GM12878 (cell line): Measurements from ENCODE around the gene SERTAD2. TPM values are rescaled to one million over a fixed set of nuclear protein-coding genes. Genes with fewer than 3 reads are reported as not detected.

Experiments
- ATAC-seq: fragments of 200-7000 bp; cut with Tn5 transposase; 3 replicates; pipeline ENCODE4 v1.9.1; 2020; ENCODE audit warnings: mild to moderate bottlenecking, moderate library complexity
- BruUV-seq: library from RNA; stranded (reverse); fragments of 400-500 nt; replicated peaks from 2 replicates; lab custom pipeline; 2021; lab: Mats Ljungman, UMichigan
- CTCF ChIA-PET: fragments of 300-600 bp; sonication (Branson Sonifier 250); formaldehyde crosslinking; extraction: SDS; loops from one replicate; lab custom pipeline; 2021; ENCODE audit warnings: inconsistent platforms; lab: Yijun Ruan, JAX
- POLR2A ChIA-PET: fragments of 350-600 bp; formaldehyde crosslinking; extraction: SDS; loops from one replicate; lab custom pipeline; 2021; ENCODE audit warnings: inconsistent platforms; lab: Charles Lee
- RAD21 ChIA-PET: fragments of 300-600 bp; sonication (Branson Sonifier 250); formaldehyde crosslinking; loops from one replicate; lab custom pipeline; 2023; ENCODE audit warnings: antibody characterized with exemption; ENCODE audit not compliant: unreplicated experiment; lab: Charles Lee
- SMC1A ChIA-PET: fragments of 300-600 bp; sonication (Branson Sonifier 250); formaldehyde crosslinking; loops from one replicate; lab custom pipeline; 2023; ENCODE audit not compliant: unreplicated experiment, uncharacterized antibody; lab: Charles Lee
- DNase-seq: peaks from one replicate; pipeline ENCODE4 v3.0.0-alpha.2; 2011; ENCODE audit warnings: low read depth, low spot score
- FAIRE-seq: peaks from 3 replicates; lab custom pipeline; 2011; peaks lifted over from hg19 to GRCh38; lab: Jason Lieb, UNC
- H2AFZ ChIP-seq: 2 replicates; pipeline ENCODE4 v1.6.0; 2011; ENCODE audit warnings: low read depth, low read length, control low read depth; ENCODE audit not compliant: control insufficient read depth
- H3K27ac ChIP-seq: 2 replicates; pipeline ENCODE4 v1.5.1; 2011; ENCODE audit warnings: control low read depth; ENCODE audit not compliant: control insufficient read depth, insufficient read depth
- H3K27me3 ChIP-seq, 2 experiments: replicated peaks in 1 of 2; 2 replicates each; pipeline versions ENCODE4 v1.6.0 to v1.6.1; 2011; ENCODE audit warnings: low read length in 1 of 2; ENCODE audit not compliant: control insufficient read depth in 2 of 2, insufficient read depth in 2 of 2
- H3K36me3 ChIP-seq, 2 experiments: 2 replicates each; pipeline ENCODE4 v1.5.1; 2011; ENCODE audit warnings: low read length in 1 of 2; ENCODE audit not compliant: control insufficient read depth in 2 of 2, insufficient read depth in 2 of 2
- H3K4me1 ChIP-seq: 2 replicates; pipeline ENCODE4 v1.6.1; 2011; ENCODE audit warnings: mild to moderate bottlenecking, low read length, moderate library complexity, mixed read lengths; ENCODE audit not compliant: control insufficient read depth, insufficient read depth
- H3K4me2 ChIP-seq: 2 replicates; pipeline ENCODE4 v1.6.0; 2011; ENCODE audit warnings: control low read depth; ENCODE audit not compliant: control insufficient read depth, insufficient read depth
- H3K4me3 ChIP-seq: fragments of 200-600 bp; sonication (generic); 2 replicates; pipeline ENCODE4 v1.5.1; 2016
- H3K79me2 ChIP-seq: 2 replicates; pipeline ENCODE4 v1.6.0; 2011; ENCODE audit warnings: low read length; ENCODE audit not compliant: control insufficient read depth, insufficient read depth
- H3K9ac ChIP-seq: 2 replicates; pipeline ENCODE4 v1.8.0; 2011; ENCODE audit warnings: low read length, control low read depth, mixed read lengths; ENCODE audit not compliant: control insufficient read depth, insufficient read depth
- H3K9me3 ChIP-seq: replicated peaks from 3 replicates; pipeline ENCODE4 v1.5.1; 2011; ENCODE audit warnings: mild to moderate bottlenecking, low read length; ENCODE audit not compliant: control insufficient read depth, insufficient read depth
- H4K20me1 ChIP-seq: 2 replicates; pipeline ENCODE4 v1.6.0; 2011; ENCODE audit not compliant: control insufficient read depth, insufficient read depth
- BRCA1 ChIP-seq: IDR thresholded peaks from 2 replicates; pipeline ENCODE4 v1.6.1; 2011; ENCODE audit warnings: low read depth, low read length, improper control_type of control experiment
- CBFB ChIP-seq: IDR thresholded peaks from 2 replicates; pipeline ENCODE4 v1.6.1; 2016; ENCODE audit warnings: antibody characterized with exemption, low read depth
- CHD4 ChIP-seq: fragments of 200-600 bp; sonication (generic); IDR thresholded peaks from 2 replicates; pipeline ENCODE4 v1.6.1; 2016; ENCODE audit warnings: mild to moderate bottlenecking
- CREM ChIP-seq: IDR thresholded peaks from 2 replicates; pipeline ENCODE4 v1.6.1; 2014; ENCODE audit warnings: antibody characterized with exemption, low read depth
- DPF2 ChIP-seq: fragments of 450-650 bp; IDR thresholded peaks from 2 replicates; pipeline ENCODE4 v1.6.1; 2017; ENCODE audit warnings: mild to moderate bottlenecking
- GATAD2B ChIP-seq: fragments of 450-650 bp; conservative IDR thresholded peaks from 2 replicates; pipeline ENCODE4 v1.6.1; 2017; ENCODE audit warnings: low read depth, mild to moderate bottlenecking, moderate library complexity
- POLR2AphosphoS2 ChIP-seq: IDR thresholded peaks from 2 replicates; pipeline ENCODE4 v1.6.1; 2011; ENCODE audit warnings: low read depth, mild to moderate bottlenecking, low read length, improper control_type of control experiment, moderate library complexity
- RCOR1 ChIP-seq: conservative IDR thresholded peaks from 2 replicates; pipeline ENCODE4 v1.6.1; 2012; ENCODE audit warnings: low read depth, low read length, improper control_type of control experiment
- RFX5 ChIP-seq: IDR thresholded peaks from 2 replicates; pipeline ENCODE4 v1.6.1; 2011; ENCODE audit warnings: low read depth, low read length, improper control_type of control experiment
- SREBF1 ChIP-seq: IDR thresholded peaks from 2 replicates; pipeline ENCODE4 v1.6.1; 2012; ENCODE audit warnings: mild to moderate bottlenecking, low read length
- WGBS: methylation state at CpG from one replicate; pipeline ENCODE4 v1.1.6; 2016; ENCODE audit warnings: low lambda C conversion rate; ENCODE audit not compliant: insufficient replicate concordance, insufficient coverage; ENCODE audit errors: missing lambda C conversion rate; 5-methylcytosine and 5-hydroxymethylcytosine counted together
- in situ Hi-C: fragments of 300-500 bp; cut with MboI; formaldehyde crosslinking; loops from 9 replicates; pipeline ENCODE4 v1.14.3; 2018; ENCODE audit warnings: mixed read lengths
- intact Hi-C: fragments of 100-400 bp; cut with micrococcal nuclease; formaldehyde crosslinking; loops from one replicate; pipeline ENCODE4 v1.14.2; 2022; ENCODE audit not compliant: unreplicated experiment
- polyA plus RNA-seq, 11 experiments: library from polyadenylated mRNA; depleted of rRNA in 4 of 11; unstranded in 6 of 11; stranded (reverse) in 5 of 11; fragments of >200 nt; fragmentation: Nextera tagmentation in 4 of 11; fragmentation: Illumina TruSeq in 1 of 11; extraction: Ambion mirVana in 4 of 11; extraction: Trizol in 1 of 11; gene quantifications; 1 replicate in 1 of 11; 2 replicates in 10 of 11; pipeline versions ENCODE4 v1.2.1 to v1.2.3, GENCODE V29; 2011 to 2016; ENCODE audit warnings: inconsistent platforms in 2 of 11, missing spikeins in 2 of 11, low read depth in 1 of 11
- total RNA-seq, 4 experiments: library from RNA; depleted of rRNA in 3 of 4; stranded (reverse); fragments of >200 nt in 3 of 4; fragmentation: Illumina TruSeq in 1 of 4; extraction: Trizol in 1 of 4; gene quantifications; 2 replicates each; pipeline versions ENCODE4 v1.2.1 to v1.2.3, GENCODE V29; 2013 to 2021
- TF ChIP-seq, protein P1 (sequence below): fragments of 150-350 bp; IDR thresholded peaks from 2 replicates; pipeline ENCODE4 v1.6.1; 2014; ENCODE audit warnings: mild to moderate bottlenecking, low read depth, low read length

The SERTAD2 gene
- total and polyA plus RNA-seq, 10 of the 15 experiments (the other 5 are each of a cell fraction or from before 2014, with no cell fraction given), result 7.9 to 28.7 (median 20.1) TPM

DNA sequence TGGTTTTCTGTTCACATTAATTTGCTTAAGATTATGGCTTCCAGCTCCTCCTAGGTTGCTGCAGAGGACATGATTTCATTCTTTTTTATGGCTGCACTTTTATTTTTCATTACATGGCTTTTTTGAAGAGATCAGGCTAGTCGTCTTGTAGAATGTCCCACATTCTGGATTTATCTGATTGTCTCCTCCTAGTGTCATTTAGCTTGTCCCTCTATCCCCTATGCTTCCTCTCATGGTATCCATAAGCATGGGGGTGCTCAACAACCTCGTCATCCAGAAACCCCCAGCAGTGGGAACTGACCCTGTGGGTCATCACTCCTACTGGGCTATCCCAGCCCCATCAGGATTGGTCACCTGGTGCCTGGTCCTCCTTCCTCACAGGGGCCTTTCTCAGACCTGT is 49.6 kb downstream of the SERTAD2 start:
- Histone ChIP-seq H3K9me3 (no peaks in the 10 kb centered on the region; the same call in 2 of the 3 replicates), H2AFZ (no peak overlapping the region), H3K4me2 (no peak overlapping the region), H3K4me3 (no peak overlapping the region), H4K20me1 (no peaks in the 10 kb centered on the region), H3K36me3 (no peaks in the 10 kb centered on the region), H3K4me1 (peaks cover 35% of the 10 kb centered on the region), H3K9ac (no peak overlapping the region), H3K27me3 (no peaks in the 10 kb centered on the region), H3K79me2 (no peaks in the 10 kb centered on the region), H3K27ac (no peak overlapping the region)
- ChIA-PET RAD21 (no interaction called here), CTCF (interaction anchor here (3.4 kb wide), 1 partner anchor 12 kb away, joined by 14 read pairs; no protein-coding TSS in a partner anchor), SMC1A (interaction anchor here (0.8 to 4.5 kb wide), 5 partner anchors 13 to 274 kb away, joined by 3 to 23 read pairs (median 3); no protein-coding TSS in a partner anchor), POLR2A (interaction anchor here (0.6 to 4.9 kb wide), 2 partner anchors 9 to 14 kb away, joined by 7 to 23 read pairs; no protein-coding TSS in a partner anchor)
- 58% methylated on average over 2 of the region's 2 CpGs for WGBS
- ATAC-seq (no peak), DNase-seq (no peak), FAIRE-seq (no peak)
- in situ Hi-C loops (no loop called here), intact Hi-C loops (no loop called here)
- no TSS peak for BruUV-seq
- TF ChIP-seq SREBF1 (no peak), CHD4 (no peak)

DNA sequence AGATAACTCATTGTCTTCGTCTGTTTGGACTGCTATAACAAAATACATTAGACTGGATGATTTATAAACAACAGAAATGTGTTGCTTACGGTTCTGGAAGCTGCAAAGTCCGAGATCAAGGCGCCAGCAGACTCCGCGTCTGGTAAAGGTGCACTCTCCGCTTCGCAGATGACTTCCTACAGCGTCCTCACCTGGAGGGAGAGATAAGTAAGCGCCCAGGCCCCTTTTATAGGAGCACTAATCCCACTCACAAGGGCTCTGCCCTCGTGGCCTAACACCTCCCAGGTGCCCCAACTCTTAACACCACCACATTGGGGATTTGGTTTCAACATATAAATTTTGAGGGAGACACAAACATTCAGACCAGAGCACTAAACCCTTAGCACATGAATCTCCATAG is 51.3 kb downstream of the SERTAD2 start:
- H2AFZ ChIP-seq, result no peak overlapping the region
- ATAC-seq, result no peak
- H4K20me1 ChIP-seq, result no peaks in the 10 kb centered on the region
- CTCF ChIA-PET, result no interaction called here
- no peak overlapping the region for H3K9ac ChIP-seq
- H3K27me3 ChIP-seq, result no peaks in the 10 kb centered on the region
- H3K27ac ChIP-seq, result no peak overlapping the region
- POLR2A ChIA-PET, result no interaction called here
- 98% methylated on average over 11 of the region's 11 CpGs for WGBS
- H3K4me1 ChIP-seq, result peaks cover 26% of the 10 kb centered on the region
- SMC1A ChIA-PET, result interaction anchor here (0.6 to 1.9 kb wide), 2 partner anchors 20 to 68 kb away, joined by 3 to 6 read pairs; no protein-coding TSS in a partner anchor
- BruUV-seq, result no TSS peak
- H3K36me3 ChIP-seq, result no peaks in the 10 kb centered on the region
- RAD21 ChIA-PET, result no interaction called here
- no peak overlapping the region for H3K4me3 ChIP-seq
- intact Hi-C loops (no loop called here), in situ Hi-C loops (no loop called here)
- TF ChIP-seq BRCA1 (no peak), POLR2AphosphoS2 (no peak), CREM (no peak), GATAD2B (no peak), RCOR1 (no peak), CBFB (no peak), DPF2 (no peak), RFX5 (no peak)
- TF ChIP-seq, protein P1, sequence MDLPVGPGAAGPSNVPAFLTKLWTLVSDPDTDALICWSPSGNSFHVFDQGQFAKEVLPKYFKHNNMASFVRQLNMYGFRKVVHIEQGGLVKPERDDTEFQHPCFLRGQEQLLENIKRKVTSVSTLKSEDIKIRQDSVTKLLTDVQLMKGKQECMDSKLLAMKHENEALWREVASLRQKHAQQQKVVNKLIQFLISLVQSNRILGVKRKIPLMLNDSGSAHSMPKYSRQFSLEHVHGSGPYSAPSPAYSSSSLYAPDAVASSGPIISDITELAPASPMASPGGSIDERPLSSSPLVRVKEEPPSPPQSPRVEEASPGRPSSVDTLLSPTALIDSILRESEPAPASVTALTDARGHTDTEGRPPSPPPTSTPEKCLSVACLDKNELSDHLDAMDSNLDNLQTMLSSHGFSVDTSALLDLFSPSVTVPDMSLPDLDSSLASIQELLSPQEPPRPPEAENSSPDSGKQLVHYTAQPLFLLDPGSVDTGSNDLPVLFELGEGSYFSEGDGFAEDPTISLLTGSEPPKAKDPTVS, result no peak
- no peak for FAIRE-seq
- H3K9me3 ChIP-seq, result no peaks in the 10 kb centered on the region; the same call in 2 of the 3 replicates
- no peak overlapping the region for H3K4me2 ChIP-seq
- no peak for DNase-seq
- H3K79me2 ChIP-seq, result no peaks in the 10 kb centered on the region
